PC-9 (cell line): ENCODE results near the gene IL6R. TPM values are rescaled to one million over a fixed set of nuclear protein-coding genes. Genes with fewer than 3 reads are reported as not detected.

Experiments
- BruUV-seq: library from RNA; stranded (reverse); fragments of 400-500 nt; replicated peaks from 2 replicates; lab custom pipeline; 2021; lab: Mats Ljungman, UMichigan
- CTCF ChIA-PET: fragments of 300-600 bp; sonication (Branson Sonifier 250); formaldehyde crosslinking; loops from one replicate; lab custom pipeline; 2022; ENCODE audit warnings: antibody characterized with exemption; lab: Charles Lee
- POLR2A ChIA-PET: fragments of 300-600 bp; sonication (Branson Sonifier 250); formaldehyde crosslinking; loops from one replicate; lab custom pipeline; 2022; ENCODE audit warnings: antibody characterized with exemption; ENCODE audit not compliant: unreplicated experiment; lab: Charles Lee
- DNase-seq, 2 experiments: peaks; one replicate each; pipeline versions ENCODE4 v3.0.0 to v3.0.0-alpha.2; 2015 to 2022; ENCODE audit warnings: mixed read lengths in 1 of 2
- H2AFZ ChIP-seq: fragments of 200-600 bp; sonication (generic); 2 replicates; pipeline ENCODE4 v1.8.1; 2017; ENCODE audit warnings: antibody characterized with exemption
- H3F3A ChIP-seq: fragments of 200-600 bp; sonication (generic); 2 replicates; pipeline ENCODE4 v1.8.1; 2017; ENCODE audit warnings: antibody characterized with exemption, mild to moderate bottlenecking, low read depth; ENCODE audit not compliant: insufficient read depth
- H3K27ac ChIP-seq: fragments of 200-600 bp; sonication (generic); 2 replicates; pipeline ENCODE4 v1.6.1; 2016; ENCODE audit warnings: mixed run types
- H3K27me3 ChIP-seq: fragments of 200-600 bp; sonication (generic); 2 replicates; pipeline ENCODE4 v1.6.1; 2016; ENCODE audit warnings: low read depth, mixed run types; ENCODE audit not compliant: insufficient read depth
- H3K36me3 ChIP-seq: fragments of 200-600 bp; sonication (generic); 2 replicates; pipeline ENCODE4 v1.6.1; 2016; ENCODE audit warnings: low read depth, mixed run types
- H3K4me1 ChIP-seq: fragments of 200-600 bp; sonication (generic); replicated peaks from 2 replicates; pipeline ENCODE4 v1.6.1; 2016; ENCODE audit warnings: mixed run types; ENCODE audit not compliant: insufficient read depth
- H3K4me2 ChIP-seq: fragments of 200-600 bp; sonication (generic); 2 replicates; pipeline ENCODE4 v1.6.1; 2017; ENCODE audit warnings: mixed run types
- H3K4me3 ChIP-seq: fragments of 200-600 bp; sonication (generic); 2 replicates; pipeline ENCODE4 v1.6.1; 2016; ENCODE audit warnings: mixed run types
- H3K79me2 ChIP-seq: fragments of 200-600 bp; sonication (generic); 2 replicates; pipeline ENCODE4 v1.6.1; 2017; ENCODE audit warnings: low read depth, mixed run types
- H3K9me2 ChIP-seq: fragments of 200-600 bp; sonication (generic); 2 replicates; pipeline ENCODE4 v1.8.1; 2017; ENCODE audit warnings: mild to moderate bottlenecking; ENCODE audit not compliant: insufficient read depth
- H3K9me3 ChIP-seq: fragments of 200-600 bp; sonication (generic); 2 replicates; pipeline ENCODE4 v1.8.1; 2016; ENCODE audit warnings: low read depth; ENCODE audit not compliant: insufficient read depth
- H4K20me1 ChIP-seq: fragments of 200-600 bp; sonication (generic); 2 replicates; pipeline ENCODE4 v1.8.1; 2017; ENCODE audit not compliant: insufficient read depth
- CTCF ChIP-seq: fragments of 200-600 bp; sonication (generic); conservative IDR thresholded peaks from 2 replicates; pipeline ENCODE4 v1.6.1; 2017; ENCODE audit warnings: mixed run types, antibody characterized with exemption, mild to moderate bottlenecking, moderate library complexity
- EZH2 ChIP-seq: fragments of 200-600 bp; sonication (generic); IDR thresholded peaks from 2 replicates; pipeline ENCODE4 v1.8.0; 2017; ENCODE audit warnings: antibody characterized with exemption, low read depth
- intact Hi-C: fragments of 100-400 bp; cut with micrococcal nuclease; formaldehyde crosslinking; loops from one replicate; pipeline ENCODE4 v1.10.0; 2022; ENCODE audit not compliant: unreplicated experiment
- total RNA-seq: library from RNA; stranded (reverse); gene quantifications from 2 replicates; pipeline ENCODE4 v1.2.3, GENCODE V29; 2021

The IL6R gene
- total RNA-seq, 1 experiment from 2014 or later: 3.2 TPM

GRCh38 chr1:154492115-154492514 is 87.0 kb downstream of the IL6R start:
- Histone ChIP-seq H3K79me2 (no peaks in the 10 kb centered on the region), H2AFZ (no peak overlapping the region), H3K4me1 (no peaks in the 10 kb centered on the region), H3K27me3 (peaks cover 87% of the 10 kb centered on the region), H3K27ac (no peak overlapping the region), H3K9me3 (no peaks in the 10 kb centered on the region), H3K9me2 (no peaks in the 10 kb centered on the region), H3F3A (no peaks in the 10 kb centered on the region), H3K36me3 (no peaks in the 10 kb centered on the region), H4K20me1 (peaks cover 5% of the 10 kb centered on the region; the same call in 1 of the 2 replicates), H3K4me2 (no peak overlapping the region), H3K4me3 (no peak overlapping the region)
- intact Hi-C loops: no loop called here
- POLR2A ChIA-PET: no interaction called here
- no peak for DNase-seq
- BruUV-seq: no TSS peak
- CTCF ChIA-PET: interaction anchor here (0.5 kb wide), 1 partner anchor 670 kb away, joined by 4 read pairs; no protein-coding TSS in a partner anchor
- no peak for TF ChIP-seq EZH2
- TF ChIP-seq CTCF: no peak

GRCh38 chr1:154493276-154493675 is 88.1 kb downstream of the IL6R start:
- CTCF ChIA-PET: no interaction called here

GRCh38 chr1:154495496-154496273 is 90.5 kb downstream of the IL6R start:
- ChIA-PET CTCF (no interaction called here), POLR2A (no interaction called here)
- intact Hi-C loops: no loop called here
- DNase-seq: no peak
- H3K79me2 ChIP-seq: no peaks in the 10 kb centered on the region
- no TSS peak for BruUV-seq
- H3K27ac ChIP-seq: no peak overlapping the region
- H3K36me3 ChIP-seq: no peaks in the 10 kb centered on the region
- H4K20me1 ChIP-seq: peaks cover 5% of the 10 kb centered on the region; the same call in 1 of the 2 replicates
- H3K9me3 ChIP-seq: no peaks in the 10 kb centered on the region
- TF ChIP-seq CTCF (no peak), EZH2 (no peak)
- H3K4me2 ChIP-seq: no peak overlapping the region
- H3K9me2 ChIP-seq: no peaks in the 10 kb centered on the region
- no peak overlapping the region for H2AFZ ChIP-seq
- no peak overlapping the region for H3K4me3 ChIP-seq
- peaks cover 91% of the 10 kb centered on the region for H3K27me3 ChIP-seq
- no peaks in the 10 kb centered on the region for H3F3A ChIP-seq
- no peaks in the 10 kb centered on the region for H3K4me1 ChIP-seq

More at GRCh38 chr1:154493276-154493675, 88.1 kb downstream of the IL6R start:
- TF ChIP-seq CTCF (no peak), EZH2 (no peak)
- no peak overlapping the region for H3K27ac ChIP-seq
- H3K9me3 ChIP-seq: no peaks in the 10 kb centered on the region
- H3K4me3 ChIP-seq: no peak overlapping the region
- peaks cover 87% of the 10 kb centered on the region for H3K27me3 ChIP-seq
- POLR2A ChIA-PET: no interaction called here
- intact Hi-C loops: no loop called here
- H4K20me1 ChIP-seq: peaks cover 5% of the 10 kb centered on the region; the same call in 1 of the 2 replicates
- H3K79me2 ChIP-seq: no peaks in the 10 kb centered on the region
- H3K9me2 ChIP-seq: no peaks in the 10 kb centered on the region
- H3K4me1 ChIP-seq: no peaks in the 10 kb centered on the region
- H3K4me2 ChIP-seq: no peak overlapping the region
- no peak overlapping the region for H2AFZ ChIP-seq
- no peaks in the 10 kb centered on the region for H3F3A ChIP-seq
- BruUV-seq: no TSS peak
- H3K36me3 ChIP-seq: no peaks in the 10 kb centered on the region
- no peak for DNase-seq
